Body of pancreas (tissue), 4 donors: ENCODE measurements around the gene YIF1A.

Source experiments
- CTCF ChIP-seq, 7 experiments: fragments of 450-650 bp in 4 of 7; fragments of 200-600 bp in 3 of 7; sonication (generic) in 3 of 7; IDR thresholded peaks; one replicate each; pipeline ENCODE4 v1.5.1; 2016 to 2019; ENCODE audit warnings: antibody characterized with exemption in 7 of 7
- POLR2A ChIP-seq, 3 donors: fragments of 450-650 bp; IDR thresholded peaks; one replicate each; pipeline ENCODE4 v1.6.1; 2016; ENCODE audit warnings: antibody characterized with exemption in 3 of 3, mild to moderate bottlenecking in 2 of 3

- TF ChIP-seq CTCF (IDR thresholded peaks at IDR 0.05) (no peak), POLR2A (IDR thresholded peaks at IDR 0.05) (no peak)
Observed at GRCh38 chr11:66247295-66247694, 41.6 kb downstream of the YIF1A start.
